HUDEP-2 (cell line): ENCODE data around the gene GRIN3A.

ENCODE experiments used
- DNase-seq, 76 experiments: peaks; one replicate each; lab custom pipeline; 2025; ENCODE audit not compliant: unreplicated experiment in 76 of 76; lab: John Stamatoyannopoulos, UW

GRIN3A gene

GRCh38 chr9:101706261-101706798, 32.1 kb downstream of the GRIN3A start:
- DNase-seq: no peak

- DNase-seq: no peak
Observed at GRCh38 chr9:101705135-101705661, 33.2 kb downstream of the GRIN3A start.

GRCh38 chr9:101702257-101702656, 36.2 kb downstream of the GRIN3A start:
- no peak for DNase-seq

DNA sequence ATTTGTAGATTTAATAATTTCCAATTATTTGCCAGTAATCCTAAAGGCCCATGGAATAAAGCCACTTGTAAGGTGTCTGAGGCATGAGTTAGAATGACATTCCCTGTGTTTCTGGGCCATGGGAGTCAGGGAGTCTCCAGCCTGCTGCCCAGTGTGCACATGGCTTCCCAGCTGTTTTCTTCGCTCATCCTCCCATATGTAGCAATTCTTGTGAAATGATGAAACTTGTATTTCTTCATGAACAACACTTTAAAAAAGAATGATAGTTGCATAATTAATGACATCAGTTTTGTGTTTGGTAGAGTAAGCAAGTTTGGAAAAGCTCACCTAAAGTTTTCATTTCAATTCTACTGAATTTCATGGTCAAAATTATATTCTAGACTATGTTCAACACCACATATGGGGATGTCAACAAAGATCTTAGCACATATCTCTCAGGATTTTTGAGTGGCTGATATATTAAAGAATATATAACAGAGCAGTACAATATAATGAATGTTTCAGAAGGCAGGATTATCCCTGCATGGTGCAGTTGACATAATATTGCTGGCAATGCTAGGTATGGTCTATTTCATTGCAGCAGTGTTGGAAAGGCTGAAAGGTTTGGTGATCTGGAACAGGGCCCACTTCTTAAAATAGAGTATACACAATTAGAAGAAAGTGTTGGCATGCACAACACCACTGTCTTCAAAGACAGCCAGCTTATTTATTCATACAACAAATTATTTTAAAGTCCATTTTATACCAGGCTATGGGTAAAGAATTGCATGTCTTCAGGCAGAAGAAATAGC, 44.7 kb downstream of the GRIN3A start:
- no peak for DNase-seq

- DNase-seq: no peak
Observed at GRCh38 chr9:101691657-101692056, 46.8 kb downstream of the GRIN3A start.

- DNase-seq: no peak
Observed at GRCh38 chr9:101689039-101689438, 49.4 kb downstream of the GRIN3A start.

GRCh38 chr9:101684665-101685064, 53.8 kb downstream of the GRIN3A start:
- no peak for DNase-seq

- no peak for DNase-seq
Observed at GRCh38 chr9:101683236-101683635, 55.2 kb downstream of the GRIN3A start.

DNA sequence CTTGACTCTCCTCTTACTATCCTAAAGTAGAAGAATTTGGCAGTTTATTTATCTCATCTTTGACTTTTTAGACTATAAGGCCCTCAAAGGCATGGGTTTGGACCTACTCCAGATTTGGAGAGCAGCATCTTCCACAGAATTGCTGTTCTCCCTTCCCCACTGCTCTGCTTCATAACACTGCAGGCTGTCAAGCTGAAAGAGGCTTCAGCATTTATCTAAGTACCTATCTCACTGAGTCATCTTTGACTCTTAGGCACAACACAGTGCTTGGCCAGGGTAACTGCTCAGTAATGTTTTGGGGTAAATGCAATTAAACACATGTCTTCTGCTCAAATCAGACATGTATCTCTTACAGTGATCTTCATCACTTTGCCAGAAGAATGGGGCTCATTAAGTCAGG, 60.6 kb downstream of the GRIN3A start:
- DNase-seq: peak in 21 of 76 experiments; percentile 1 to 57 (median 14)

- DNase-seq: no peak
Observed at GRCh38 chr9:101675341-101675740, 63.1 kb downstream of the GRIN3A start.

DNA sequence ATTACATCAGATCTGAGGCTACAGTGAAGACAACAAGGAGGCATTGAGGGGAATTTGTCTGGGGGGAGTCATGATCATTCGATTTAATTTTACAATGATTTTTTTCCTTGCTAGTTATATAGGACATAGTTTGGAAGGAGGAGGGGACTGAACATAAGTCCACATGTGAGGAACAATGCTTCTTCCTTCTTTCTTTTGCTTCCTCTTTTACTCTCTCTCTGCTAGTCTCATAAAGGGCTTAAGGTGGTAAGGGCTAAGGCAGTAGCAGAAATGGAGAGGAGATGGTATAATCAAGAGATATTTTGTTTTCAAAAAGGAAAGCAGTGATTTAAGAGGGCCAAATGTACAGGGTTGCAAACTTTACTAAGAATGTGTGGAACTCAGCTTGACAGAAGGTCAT, 64.3 kb downstream of the GRIN3A start:
- no peak for DNase-seq

- no peak for DNase-seq
Observed at GRCh38 chr9:101673642-101674041, 64.8 kb downstream of the GRIN3A start.

GRCh38 chr9:101671567-101671966, 66.9 kb downstream of the GRIN3A start:
- no peak for DNase-seq

DNA sequence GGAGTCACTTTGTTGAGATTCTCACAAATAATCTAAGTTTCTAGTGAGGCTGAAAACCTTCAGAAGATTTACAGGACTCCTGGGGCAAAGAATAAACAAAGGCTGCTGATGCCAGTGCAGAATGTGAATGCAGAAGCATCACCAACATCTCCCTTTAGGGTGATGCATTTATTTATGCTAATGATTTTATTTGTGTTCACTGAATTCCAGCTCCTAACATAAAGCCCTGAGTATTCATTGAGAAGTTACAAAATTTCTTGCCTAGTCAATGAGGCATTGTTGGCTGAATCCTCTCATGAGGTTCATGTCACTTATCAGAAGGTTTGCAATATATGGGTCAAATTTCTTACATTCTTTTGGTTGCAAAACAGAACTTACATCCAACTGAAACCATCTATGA, 70.0 kb downstream of the GRIN3A start:
- DNase-seq: no peak

DNA sequence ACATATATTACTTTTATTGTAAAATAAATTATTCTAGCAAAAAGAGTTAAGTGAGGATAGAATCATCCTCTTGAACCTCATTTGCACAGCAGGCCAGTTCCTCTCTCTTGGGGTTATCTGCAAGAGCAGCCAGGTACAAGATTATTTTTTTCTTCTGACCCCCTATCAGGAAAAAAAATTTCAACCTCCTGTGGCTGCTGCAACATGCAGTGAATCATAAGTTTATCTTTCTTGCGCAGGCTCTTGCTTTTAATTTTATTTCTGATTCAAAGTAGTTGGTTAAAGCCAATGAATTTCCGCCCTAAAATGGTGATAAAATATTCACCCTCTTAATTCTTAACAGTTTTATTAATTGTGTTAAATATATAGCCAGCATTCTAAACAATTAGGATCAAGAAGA, 74.0 kb downstream of the GRIN3A start:
- peak in 41 of 76 experiments; percentile 9 to 83 (median 47) for DNase-seq

- DNase-seq: no peak
Observed at GRCh38 chr9:101652601-101653175, 85.8 kb downstream of the GRIN3A start.

GRCh38 chr9:101650142-101650541, 88.3 kb downstream of the GRIN3A start:
- peak in 65 of 76 experiments; percentile 4 to 88 (median 50) for DNase-seq

DNA sequence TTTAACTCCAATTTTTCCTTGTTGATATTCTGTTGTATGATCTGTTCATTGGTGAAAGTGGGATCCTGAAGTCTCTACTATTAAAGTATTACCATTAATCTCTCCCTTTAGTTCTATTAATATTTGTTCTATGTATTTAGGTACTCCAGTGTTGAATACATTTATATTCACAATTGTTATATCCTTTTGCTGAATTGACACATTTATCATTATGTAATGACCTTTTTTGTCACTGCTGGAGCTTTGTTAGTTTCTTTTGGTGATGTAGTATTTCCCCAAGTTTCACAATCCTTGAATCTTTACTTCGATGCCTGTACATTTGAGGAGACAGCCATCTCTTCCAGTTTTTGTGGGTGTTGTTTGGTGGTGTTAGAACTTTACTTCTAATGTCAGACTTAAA, 90.0 kb downstream of the GRIN3A start:
- no peak for DNase-seq

- peak in 26 of 76 experiments; percentile 4 to 67 (median 28) for DNase-seq
Observed at GRCh38 chr9:101639785-101640665, 98.4 kb downstream of the GRIN3A start.

- DNase-seq: no peak
Observed at GRCh38 chr9:101639311-101639710, 99.1 kb downstream of the GRIN3A start.

DNA sequence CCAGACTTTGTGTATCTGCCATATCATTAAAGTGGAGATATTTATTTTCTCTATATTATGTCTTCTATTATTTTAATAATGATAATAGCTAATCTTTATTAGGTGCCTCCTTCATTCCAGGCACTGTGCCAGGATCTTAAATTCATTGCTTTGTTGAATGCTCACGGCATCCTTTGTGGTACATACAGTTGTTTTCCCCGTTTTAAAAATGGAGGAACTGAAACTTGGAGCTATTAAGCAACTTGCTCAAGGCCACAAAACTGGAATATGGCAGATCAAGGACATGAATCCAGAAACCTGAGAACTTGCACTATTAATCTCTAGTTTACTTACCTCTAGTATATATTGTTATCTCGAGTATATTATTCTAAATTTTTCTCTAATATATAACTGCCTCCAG, 102.2 kb downstream of the GRIN3A start:
- DNase-seq: no peak
